ENCODE data around the gene ROR2. TPM values are rescaled to one million over a fixed set of nuclear protein-coding genes. Genes with fewer than 3 reads are reported as not detected.
"Not testable (repeated sequence)": the region's sequence is repeated elsewhere in the genome, so short reads cannot be mapped to it uniquely, and the experiment has no call there.

The ROR2 gene
- total RNA-seq, 2 experiments from 2014 or later, result 0.05 TPM

DNA sequence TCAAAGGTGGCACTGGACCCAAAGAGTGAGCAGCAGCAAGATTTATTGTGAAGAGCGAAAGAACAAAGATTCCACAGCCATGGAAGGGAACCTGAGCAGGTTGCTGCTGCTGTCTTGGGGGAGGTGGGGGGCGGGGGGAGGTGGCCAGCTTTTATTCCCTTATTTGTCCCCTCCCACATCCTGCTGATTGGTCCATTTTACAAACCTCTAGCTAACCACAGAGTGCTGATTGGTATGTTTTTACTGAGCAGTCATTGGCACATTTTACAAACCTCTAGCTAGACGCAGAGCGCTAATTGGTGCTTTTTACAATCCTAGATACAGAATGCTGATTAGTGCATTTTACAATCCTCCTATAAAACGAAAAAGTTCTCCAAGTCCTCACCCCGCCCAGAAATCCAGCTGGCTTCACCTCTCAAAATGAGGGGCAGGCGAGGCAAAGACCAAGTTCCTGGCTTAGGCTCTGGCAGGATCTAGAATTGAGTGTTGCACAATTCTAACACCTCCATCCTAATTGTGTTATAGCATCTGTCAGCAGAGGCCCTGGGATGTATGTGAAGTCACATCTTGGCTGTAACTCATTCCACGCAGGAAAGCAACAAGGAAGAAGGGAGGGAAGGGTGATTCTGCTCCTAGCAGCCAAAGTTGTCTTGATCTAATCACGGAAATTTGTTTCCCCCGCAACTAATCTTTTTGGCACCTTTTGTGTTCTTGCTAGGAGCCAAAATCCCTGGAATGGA is 34.3 kb downstream of the ROR2 start:
- CTCF ChIA-PET, result no interaction called here
- POLR2A ChIA-PET, result no interaction called here
- H3K27ac Mint-ChIP-seq, result no peak overlapping the region
- H3K9me3 Mint-ChIP-seq (ENCODE audit: insufficient read depth), result no peaks in the 10 kb centered on the region
- DNase-seq (no peak), ATAC-seq (no peak)
- H3K27me3 Mint-ChIP-seq (ENCODE audit: low read depth), result peaks cover 27% of the 10 kb centered on the region
- no peaks in the 10 kb centered on the region for H3K36me3 Mint-ChIP-seq (ENCODE audit: low read depth)
- H3K4me1 Mint-ChIP-seq (ENCODE audit: low read depth), result no peaks in the 10 kb centered on the region
- no peak overlapping the region for H3K4me3 Mint-ChIP-seq

- ATAC-seq (no peak), DNase-seq (no peak)
- ChIA-PET POLR2A (no interaction called here), CTCF (no interaction called here)
- no peaks in the 10 kb centered on the region for H3K4me1 Mint-ChIP-seq (ENCODE audit: low read depth)
- H3K36me3 Mint-ChIP-seq (ENCODE audit: low read depth), result no peaks in the 10 kb centered on the region
- peaks cover 29% of the 10 kb centered on the region for H3K27me3 Mint-ChIP-seq (ENCODE audit: low read depth)
- no peaks in the 10 kb centered on the region for H3K9me3 Mint-ChIP-seq (ENCODE audit: insufficient read depth)
- no peak overlapping the region for H3K4me3 Mint-ChIP-seq
- no peak overlapping the region for H3K27ac Mint-ChIP-seq
Measured at GRCh38 chr9:91914937-91915336, 35.1 kb downstream of the ROR2 start.

GRCh38 chr9:91914404-91914803 is 35.6 kb downstream of the ROR2 start:
- H3K36me3 Mint-ChIP-seq (ENCODE audit: low read depth), result no peaks in the 10 kb centered on the region
- CTCF ChIA-PET, result no interaction called here
- no peak overlapping the region for H3K4me3 Mint-ChIP-seq
- no peaks in the 10 kb centered on the region for H3K4me1 Mint-ChIP-seq (ENCODE audit: low read depth)
- ATAC-seq (no peak), DNase-seq (no peak)
- no peaks in the 10 kb centered on the region for H3K9me3 Mint-ChIP-seq (ENCODE audit: insufficient read depth)
- POLR2A ChIA-PET, result no interaction called here
- H3K27me3 Mint-ChIP-seq (ENCODE audit: low read depth), result peaks cover 25% of the 10 kb centered on the region
- no peak overlapping the region for H3K27ac Mint-ChIP-seq

- DNase-seq (no peak), ATAC-seq (no peak)
- Mint-ChIP-seq H3K36me3 (ENCODE audit: low read depth) (no peaks in the 10 kb centered on the region), H3K27ac (peak overlapping the region; percentile 69), H3K27me3 (ENCODE audit: low read depth) (peaks cover 24% of the 10 kb centered on the region), H3K4me3 (no peak overlapping the region), H3K4me1 (ENCODE audit: low read depth) (peaks cover 2% of the 10 kb centered on the region), H3K9me3 (ENCODE audit: insufficient read depth) (no peaks in the 10 kb centered on the region)
- POLR2A ChIA-PET, result no interaction called here
- CTCF ChIA-PET, result no interaction called here
Measured at GRCh38 chr9:91913986-91914385, 36.0 kb downstream of the ROR2 start.

GRCh38 chr9:91913096-91913495 is 36.9 kb downstream of the ROR2 start:
- H3K27me3 Mint-ChIP-seq (ENCODE audit: low read depth), result peaks cover 24% of the 10 kb centered on the region
- ChIA-PET CTCF (no interaction called here), POLR2A (no interaction called here)
- peaks cover 8% of the 10 kb centered on the region for H3K4me1 Mint-ChIP-seq (ENCODE audit: low read depth)
- no peaks in the 10 kb centered on the region for H3K36me3 Mint-ChIP-seq (ENCODE audit: low read depth)
- H3K27ac Mint-ChIP-seq, result no peak overlapping the region
- no peaks in the 10 kb centered on the region for H3K9me3 Mint-ChIP-seq (ENCODE audit: insufficient read depth)
- no peak overlapping the region for H3K4me3 Mint-ChIP-seq
- no peak for ATAC-seq
- DNase-seq, result no peak

DNA sequence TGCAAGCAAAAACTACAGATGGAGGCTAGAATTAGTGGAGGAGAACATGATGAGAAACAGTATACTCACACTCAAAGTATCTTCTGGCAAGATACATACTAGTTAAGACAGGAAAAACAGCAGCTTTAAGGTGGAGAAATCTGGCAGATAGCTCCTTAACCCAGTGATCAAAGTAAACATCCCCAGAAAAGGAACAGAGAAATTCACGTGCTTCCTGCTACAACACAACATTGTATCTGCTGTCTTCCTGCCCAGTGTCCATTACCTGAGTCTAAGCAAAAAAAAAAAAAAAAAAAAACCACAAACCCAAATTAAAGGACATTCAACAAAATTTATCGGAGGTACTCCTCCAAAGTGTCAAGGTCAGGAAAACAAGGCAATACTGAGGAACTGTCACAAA is 38.4 kb downstream of the ROR2 start:
- DNase-seq (no peak), ATAC-seq (no peak)
- ChIA-PET CTCF (interaction anchor here (0.7 to 1.0 kb wide), 2 partner anchors 136 to 418 kb away, joined by 3 read pairs; no protein-coding TSS in a partner anchor), POLR2A (no interaction called here)
- Mint-ChIP-seq H3K9me3 (ENCODE audit: insufficient read depth) (no peaks in the 10 kb centered on the region), H3K36me3 (ENCODE audit: low read depth) (no peaks in the 10 kb centered on the region), H3K4me3 (no peak overlapping the region), H3K27ac (no peak overlapping the region), H3K4me1 (ENCODE audit: low read depth) (peaks cover 23% of the 10 kb centered on the region), H3K27me3 (ENCODE audit: low read depth) (peaks cover 18% of the 10 kb centered on the region)

GRCh38 chr9:91909256-91909655 is 40.8 kb downstream of the ROR2 start:
- Mint-ChIP-seq H3K27me3 (ENCODE audit: low read depth) (peaks cover 11% of the 10 kb centered on the region), H3K4me1 (ENCODE audit: low read depth) (peaks cover 24% of the 10 kb centered on the region)
- POLR2A ChIA-PET; DNase-seq; ATAC-seq; H3K4me3 Mint-ChIP-seq; H3K27ac Mint-ChIP-seq; H3K9me3 Mint-ChIP-seq (ENCODE audit: insufficient read depth); H3K36me3 Mint-ChIP-seq (ENCODE audit: low read depth): not testable (repeated sequence)
- CTCF ChIA-PET, result interaction anchor here (1.2 kb wide), 1 partner anchor 46 kb away, joined by 3 read pairs; no protein-coding TSS in a partner anchor

- Mint-ChIP-seq H3K27me3 (ENCODE audit: low read depth) (peaks cover 11% of the 10 kb centered on the region), H3K27ac (no peak overlapping the region), H3K4me3 (no peak overlapping the region), H3K9me3 (ENCODE audit: insufficient read depth) (no peaks in the 10 kb centered on the region), H3K4me1 (ENCODE audit: low read depth) (peaks cover 24% of the 10 kb centered on the region), H3K36me3 (ENCODE audit: low read depth) (no peaks in the 10 kb centered on the region)
- POLR2A ChIA-PET, result no interaction called here
- CTCF ChIA-PET, result interaction anchor here (1.2 kb wide), 1 partner anchor 46 kb away, joined by 3 read pairs; no protein-coding TSS in a partner anchor
- DNase-seq (no peak), ATAC-seq (no peak)
Measured at GRCh38 chr9:91908746-91909145, 41.3 kb downstream of the ROR2 start.

GRCh38 chr9:91908293-91908623 is 41.8 kb downstream of the ROR2 start:
- ChIA-PET CTCF (interaction anchor here (1.2 kb wide), 1 partner anchor 47 kb away, joined by 3 read pairs; no protein-coding TSS in a partner anchor), POLR2A (no interaction called here)
- peaks cover 11% of the 10 kb centered on the region for H3K27me3 Mint-ChIP-seq (ENCODE audit: low read depth)
- no peaks in the 10 kb centered on the region for H3K9me3 Mint-ChIP-seq (ENCODE audit: insufficient read depth)
- DNase-seq, result no peak
- peaks cover 29% of the 10 kb centered on the region for H3K4me1 Mint-ChIP-seq (ENCODE audit: low read depth)
- ATAC-seq, result no peak
- no peaks in the 10 kb centered on the region for H3K36me3 Mint-ChIP-seq (ENCODE audit: low read depth)
- H3K27ac Mint-ChIP-seq, result no peak overlapping the region
- no peak overlapping the region for H3K4me3 Mint-ChIP-seq

GRCh38 chr9:91907484-91908292 is 42.3 kb downstream of the ROR2 start:
- H3K4me1 Mint-ChIP-seq (ENCODE audit: low read depth), result peaks cover 29% of the 10 kb centered on the region
- CTCF ChIA-PET, result interaction anchor here (1.2 kb wide), 1 partner anchor 47 kb away, joined by 3 read pairs; no protein-coding TSS in a partner anchor
- H3K9me3 Mint-ChIP-seq (ENCODE audit: insufficient read depth), result no peaks in the 10 kb centered on the region
- peak overlapping the region; percentile 50 for H3K27ac Mint-ChIP-seq
- peak overlapping the region; percentile 26 for H3K4me3 Mint-ChIP-seq
- H3K27me3 Mint-ChIP-seq (ENCODE audit: low read depth), result peaks cover 16% of the 10 kb centered on the region
- DNase-seq (no peak), ATAC-seq (no peak)
- POLR2A ChIA-PET, result no interaction called here
- H3K36me3 Mint-ChIP-seq (ENCODE audit: low read depth), result no peaks in the 10 kb centered on the region

DNA sequence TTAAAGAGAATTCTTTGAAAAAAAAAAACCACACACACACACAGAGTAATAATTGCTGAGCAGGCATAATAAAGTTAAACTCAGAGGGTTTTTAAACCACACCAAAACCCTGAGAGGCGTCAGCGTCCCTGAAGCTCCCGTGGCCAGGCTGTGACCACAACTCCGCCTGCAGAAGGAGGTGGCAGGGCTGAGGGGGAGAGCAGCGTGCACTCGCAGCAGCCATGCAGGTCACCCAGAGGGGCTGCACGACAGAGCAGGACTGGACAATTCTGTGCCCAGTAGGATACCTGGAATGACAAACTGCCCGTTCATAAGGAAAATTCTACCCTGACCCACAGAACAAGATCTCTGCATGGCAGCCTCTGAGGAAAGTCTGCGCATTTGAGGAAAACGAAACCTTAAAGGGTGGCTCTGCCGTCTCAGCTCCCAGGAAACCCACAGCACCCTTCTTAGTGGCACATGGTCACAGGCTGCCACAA is 44.0 kb downstream of the ROR2 start:
- Mint-ChIP-seq H3K27ac (peak overlapping the region; percentile 71), H3K36me3 (ENCODE audit: low read depth) (no peaks in the 10 kb centered on the region), H3K27me3 (ENCODE audit: low read depth) (peaks cover 17% of the 10 kb centered on the region), H3K4me1 (ENCODE audit: low read depth) (peaks cover 29% of the 10 kb centered on the region), H3K4me3 (no peak overlapping the region), H3K9me3 (ENCODE audit: insufficient read depth) (no peaks in the 10 kb centered on the region)
- peak; percentile 97 for ATAC-seq
- ChIA-PET CTCF (interaction anchor here (1.4 kb wide), 1 partner anchor 43 kb away, joined by 3 read pairs; no protein-coding TSS in a partner anchor), POLR2A (interaction anchor here (0.5 kb wide), 1 partner anchor 202 kb away, joined by 5 read pairs; no protein-coding TSS in a partner anchor)
- peak; percentile 87 for DNase-seq

- ChIA-PET POLR2A (interaction anchor here (0.5 kb wide), 1 partner anchor 203 kb away, joined by 5 read pairs; no protein-coding TSS in a partner anchor), CTCF (interaction anchor here (1.4 kb wide), 1 partner anchor 44 kb away, joined by 3 read pairs; no protein-coding TSS in a partner anchor)
- peaks cover 29% of the 10 kb centered on the region for H3K4me1 Mint-ChIP-seq (ENCODE audit: low read depth)
- no peaks in the 10 kb centered on the region for H3K36me3 Mint-ChIP-seq (ENCODE audit: low read depth)
- no peak overlapping the region for H3K27ac Mint-ChIP-seq
- ATAC-seq (no peak), DNase-seq (no peak)
- peaks cover 15% of the 10 kb centered on the region for H3K27me3 Mint-ChIP-seq (ENCODE audit: low read depth)
- no peak overlapping the region for H3K4me3 Mint-ChIP-seq
- H3K9me3 Mint-ChIP-seq (ENCODE audit: insufficient read depth), result no peaks in the 10 kb centered on the region
Measured at GRCh38 chr9:91905237-91905650, 44.8 kb downstream of the ROR2 start.

Data from activated CD8-positive, alpha-beta T cell treated with anti-CD3 and anti-CD28 coated beads, Interleukin-2, amount 10 ng/mL, durations not matched to agents 7 days and 5 days (primary cell).